ENCODE measurements around the gene SHROOM4. TPM values are rescaled to one million over a fixed set of nuclear protein-coding genes. Genes with fewer than 3 reads are reported as not detected.

SHROOM4 gene, protein sequence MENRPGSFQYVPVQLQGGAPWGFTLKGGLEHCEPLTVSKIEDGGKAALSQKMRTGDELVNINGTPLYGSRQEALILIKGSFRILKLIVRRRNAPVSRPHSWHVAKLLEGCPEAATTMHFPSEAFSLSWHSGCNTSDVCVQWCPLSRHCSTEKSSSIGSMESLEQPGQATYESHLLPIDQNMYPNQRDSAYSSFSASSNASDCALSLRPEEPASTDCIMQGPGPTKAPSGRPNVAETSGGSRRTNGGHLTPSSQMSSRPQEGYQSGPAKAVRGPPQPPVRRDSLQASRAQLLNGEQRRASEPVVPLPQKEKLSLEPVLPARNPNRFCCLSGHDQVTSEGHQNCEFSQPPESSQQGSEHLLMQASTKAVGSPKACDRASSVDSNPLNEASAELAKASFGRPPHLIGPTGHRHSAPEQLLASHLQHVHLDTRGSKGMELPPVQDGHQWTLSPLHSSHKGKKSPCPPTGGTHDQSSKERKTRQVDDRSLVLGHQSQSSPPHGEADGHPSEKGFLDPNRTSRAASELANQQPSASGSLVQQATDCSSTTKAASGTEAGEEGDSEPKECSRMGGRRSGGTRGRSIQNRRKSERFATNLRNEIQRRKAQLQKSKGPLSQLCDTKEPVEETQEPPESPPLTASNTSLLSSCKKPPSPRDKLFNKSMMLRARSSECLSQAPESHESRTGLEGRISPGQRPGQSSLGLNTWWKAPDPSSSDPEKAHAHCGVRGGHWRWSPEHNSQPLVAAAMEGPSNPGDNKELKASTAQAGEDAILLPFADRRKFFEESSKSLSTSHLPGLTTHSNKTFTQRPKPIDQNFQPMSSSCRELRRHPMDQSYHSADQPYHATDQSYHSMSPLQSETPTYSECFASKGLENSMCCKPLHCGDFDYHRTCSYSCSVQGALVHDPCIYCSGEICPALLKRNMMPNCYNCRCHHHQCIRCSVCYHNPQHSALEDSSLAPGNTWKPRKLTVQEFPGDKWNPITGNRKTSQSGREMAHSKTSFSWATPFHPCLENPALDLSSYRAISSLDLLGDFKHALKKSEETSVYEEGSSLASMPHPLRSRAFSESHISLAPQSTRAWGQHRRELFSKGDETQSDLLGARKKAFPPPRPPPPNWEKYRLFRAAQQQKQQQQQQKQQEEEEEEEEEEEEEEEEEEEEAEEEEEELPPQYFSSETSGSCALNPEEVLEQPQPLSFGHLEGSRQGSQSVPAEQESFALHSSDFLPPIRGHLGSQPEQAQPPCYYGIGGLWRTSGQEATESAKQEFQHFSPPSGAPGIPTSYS (N-terminal part only)
- total RNA-seq (10 to 100 TPM in 1 of 4 donors, 1 to 10 TPM in 3; 5.1 to 11.2 (median 6.6) TPM), polyA plus RNA-seq (1 to 10 TPM; 1.8 to 2.6 (median 2.5) TPM)
- long read RNA-seq, donor 1, partial matches to known transcripts, result 2 of 3 reads
- long read RNA-seq, donor 1, other reads (novel, unspliced or antisense), result 1 of 3 reads
- long read RNA-seq, donor 2, partial matches to known transcripts, result 0 of 1 reads
- long read RNA-seq, donor 2, other reads (novel, unspliced or antisense), result 1 of 1 reads

DNA sequence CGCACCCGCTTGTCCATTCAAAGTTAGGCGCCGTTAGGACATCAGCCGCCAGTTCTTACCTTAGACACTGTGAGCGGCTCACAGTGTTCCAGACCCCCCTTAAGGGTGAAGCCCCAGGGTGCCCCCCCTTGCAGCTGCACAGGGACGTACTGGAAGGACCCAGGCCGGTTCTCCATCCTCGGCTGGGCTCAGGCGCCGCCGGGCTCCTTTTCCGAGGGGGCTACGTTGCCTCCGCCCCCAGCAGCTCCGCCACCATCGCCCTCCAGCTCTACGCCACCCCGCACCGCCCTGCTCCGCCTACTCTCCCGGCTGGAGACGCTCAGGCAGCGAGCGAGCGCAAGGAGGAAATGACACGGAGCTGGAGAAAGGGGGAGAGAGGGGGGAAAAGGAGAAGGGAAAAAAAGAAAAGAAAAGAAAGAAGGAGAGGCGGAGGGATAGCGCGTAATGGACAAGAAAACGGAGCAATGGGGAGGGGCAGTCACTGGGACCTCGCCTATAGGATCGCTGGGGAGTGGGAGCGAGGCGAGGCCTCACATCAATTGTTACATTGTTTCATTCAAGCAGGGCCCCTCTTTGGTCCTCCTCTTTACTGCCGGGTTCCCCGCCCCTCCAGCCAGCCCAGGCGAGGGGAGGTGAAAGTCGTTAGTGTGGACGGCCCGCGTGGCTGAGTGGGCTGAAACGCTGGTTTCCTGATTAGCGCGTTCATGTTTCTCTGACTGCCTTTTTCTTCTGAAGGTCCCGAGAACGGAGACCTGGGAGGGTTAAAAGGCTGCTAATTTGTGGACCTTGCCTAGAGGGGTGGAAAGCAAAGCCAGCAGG lies at the start of gene SHROOM4:
Gene SHROOM4 (minus strand): TSS at position 352 of the 819 bp plus-strand sequence. CDS start 176 bp downstream, at position 176.
- TF ChIP-seq, protein P1, sequence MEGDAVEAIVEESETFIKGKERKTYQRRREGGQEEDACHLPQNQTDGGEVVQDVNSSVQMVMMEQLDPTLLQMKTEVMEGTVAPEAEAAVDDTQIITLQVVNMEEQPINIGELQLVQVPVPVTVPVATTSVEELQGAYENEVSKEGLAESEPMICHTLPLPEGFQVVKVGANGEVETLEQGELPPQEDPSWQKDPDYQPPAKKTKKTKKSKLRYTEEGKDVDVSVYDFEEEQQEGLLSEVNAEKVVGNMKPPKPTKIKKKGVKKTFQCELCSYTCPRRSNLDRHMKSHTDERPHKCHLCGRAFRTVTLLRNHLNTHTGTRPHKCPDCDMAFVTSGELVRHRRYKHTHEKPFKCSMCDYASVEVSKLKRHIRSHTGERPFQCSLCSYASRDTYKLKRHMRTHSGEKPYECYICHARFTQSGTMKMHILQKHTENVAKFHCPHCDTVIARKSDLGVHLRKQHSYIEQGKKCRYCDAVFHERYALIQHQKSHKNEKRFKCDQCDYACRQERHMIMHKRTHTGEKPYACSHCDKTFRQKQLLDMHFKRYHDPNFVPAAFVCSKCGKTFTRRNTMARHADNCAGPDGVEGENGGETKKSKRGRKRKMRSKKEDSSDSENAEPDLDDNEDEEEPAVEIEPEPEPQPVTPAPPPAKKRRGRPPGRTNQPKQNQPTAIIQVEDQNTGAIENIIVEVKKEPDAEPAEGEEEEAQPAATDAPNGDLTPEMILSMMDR (IDR thresholded peaks at IDR 0.05), result no peak
- no peaks in the 10 kb centered on the region for H3K9me3 ChIP-seq
- ATAC-seq, result peak in 3 of 4 donors; percentile 38 to 58 (median 56)
- peak; percentile 48 to 50 for DNase-seq
- H3K27ac ChIP-seq, result peak within 1 kb of the TSS; percentile 30
- H3K4me1 ChIP-seq, result no peaks in the 10 kb centered on the region
- peak within 1 kb of the TSS; percentile 58 for H3K4me3 ChIP-seq
- no peaks in the 10 kb centered on the region for H3K36me3 ChIP-seq (ENCODE audit: insufficient read depth in 1 of 2, low read depth in 1 of 2)
- intact Hi-C loops (cut with DNase I), result no loop called here
- WGBS, 3 donors, result 1 to 24% (median 1%) methylated on average over 39 to 47 of the region's 47 CpGs
- H3K27me3 ChIP-seq (ENCODE audit: insufficient read depth in 3 of 3, low read length in 2 of 3), result peaks cover 0 to 43% (median 0%) of the 10 kb centered on the region in 3 donors

DNA sequence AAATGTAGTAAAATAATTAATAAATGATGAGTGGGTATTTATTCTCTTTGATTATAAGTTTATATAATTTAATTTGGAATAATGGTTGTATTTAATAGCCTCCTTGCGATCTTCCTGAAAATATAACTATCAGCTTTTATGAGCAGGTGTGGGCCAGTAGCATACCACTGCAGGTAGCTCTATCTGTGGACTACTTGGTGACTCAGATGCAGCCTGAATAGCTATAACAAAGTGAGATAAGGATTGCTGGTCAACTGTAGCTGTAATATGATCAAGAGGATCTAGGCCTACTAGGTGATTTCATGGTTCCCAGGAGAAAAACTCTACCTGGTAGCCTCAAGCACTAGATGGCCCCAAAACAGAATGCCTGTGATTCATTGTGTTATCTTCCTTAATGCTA lies 49.5 kb upstream of the SHROOM4 start:
- WGBS, 3 donors, result 83 to 97% (median 95%) methylated on average over 1 of the region's 1 CpG
- peaks cover 0 to 9% (median 0%) of the 10 kb centered on the region in 3 donors for H3K27me3 ChIP-seq (ENCODE audit: insufficient read depth in 3 of 3, low read length in 2 of 3)
- no peaks in the 10 kb centered on the region for H3K9me3 ChIP-seq
- H3K36me3 ChIP-seq (ENCODE audit: insufficient read depth in 1 of 2, low read depth in 1 of 2), result no peaks in the 10 kb centered on the region
- TF ChIP-seq, protein P1 (IDR thresholded peaks at IDR 0.05), result no peak
- intact Hi-C loops (cut with DNase I), result no loop called here
- no peaks in the 10 kb centered on the region for H3K4me1 ChIP-seq
- no peak for ATAC-seq
- no peak overlapping the region for H3K27ac ChIP-seq
- no peak for DNase-seq
- H3K4me3 ChIP-seq, result no peak overlapping the region

DNA sequence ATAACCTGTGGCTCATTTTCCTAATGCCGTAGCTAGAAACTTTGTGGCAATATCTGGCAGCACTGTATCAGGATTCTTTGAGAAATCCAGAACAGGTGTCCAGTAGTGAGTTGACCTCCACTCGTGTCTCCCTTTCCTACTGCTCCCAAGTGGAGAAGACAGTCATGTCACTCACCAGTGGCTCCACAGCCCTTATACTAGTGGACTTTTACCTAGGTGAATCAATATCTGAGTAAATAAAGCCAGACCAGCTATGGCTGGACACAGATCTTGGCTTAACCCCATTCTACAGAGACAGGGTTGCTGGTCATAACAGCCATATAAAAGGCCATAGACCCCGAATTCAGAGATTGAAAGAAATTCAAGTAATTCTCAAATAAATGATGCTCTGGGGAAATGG lies 46.5 kb upstream of the SHROOM4 start:
- DNase-seq, result no peak
- H3K4me3 ChIP-seq, result no peak overlapping the region
- TF ChIP-seq, protein P1 (IDR thresholded peaks at IDR 0.05), result no peak
- no peak overlapping the region for H3K27ac ChIP-seq
- H3K36me3 ChIP-seq (ENCODE audit: insufficient read depth in 1 of 2, low read depth in 1 of 2), result no peaks in the 10 kb centered on the region
- no peaks in the 10 kb centered on the region for H3K9me3 ChIP-seq
- H3K4me1 ChIP-seq, result no peaks in the 10 kb centered on the region
- peaks cover 0 to 9% (median 0%) of the 10 kb centered on the region in 3 donors for H3K27me3 ChIP-seq (ENCODE audit: insufficient read depth in 3 of 3, low read length in 2 of 3)
- intact Hi-C loops (cut with DNase I), result no loop called here
- ATAC-seq, result no peak
- 60 to 79% (median 72%) methylated on average over 3 of the region's 3 CpGs for WGBS, 3 donors

Data from psoas muscle (tissue), 8 donors.